ENCODE measurements around the gene TLCD3A.
A peak's percentile ranks its signal among the peaks of the same experiment; 100 is the strongest.
"Not testable (repeated sequence)": the region's sequence is repeated elsewhere in the genome, so short reads cannot be mapped to it uniquely, and the experiment has no call there.

TLCD3A gene

DNA sequence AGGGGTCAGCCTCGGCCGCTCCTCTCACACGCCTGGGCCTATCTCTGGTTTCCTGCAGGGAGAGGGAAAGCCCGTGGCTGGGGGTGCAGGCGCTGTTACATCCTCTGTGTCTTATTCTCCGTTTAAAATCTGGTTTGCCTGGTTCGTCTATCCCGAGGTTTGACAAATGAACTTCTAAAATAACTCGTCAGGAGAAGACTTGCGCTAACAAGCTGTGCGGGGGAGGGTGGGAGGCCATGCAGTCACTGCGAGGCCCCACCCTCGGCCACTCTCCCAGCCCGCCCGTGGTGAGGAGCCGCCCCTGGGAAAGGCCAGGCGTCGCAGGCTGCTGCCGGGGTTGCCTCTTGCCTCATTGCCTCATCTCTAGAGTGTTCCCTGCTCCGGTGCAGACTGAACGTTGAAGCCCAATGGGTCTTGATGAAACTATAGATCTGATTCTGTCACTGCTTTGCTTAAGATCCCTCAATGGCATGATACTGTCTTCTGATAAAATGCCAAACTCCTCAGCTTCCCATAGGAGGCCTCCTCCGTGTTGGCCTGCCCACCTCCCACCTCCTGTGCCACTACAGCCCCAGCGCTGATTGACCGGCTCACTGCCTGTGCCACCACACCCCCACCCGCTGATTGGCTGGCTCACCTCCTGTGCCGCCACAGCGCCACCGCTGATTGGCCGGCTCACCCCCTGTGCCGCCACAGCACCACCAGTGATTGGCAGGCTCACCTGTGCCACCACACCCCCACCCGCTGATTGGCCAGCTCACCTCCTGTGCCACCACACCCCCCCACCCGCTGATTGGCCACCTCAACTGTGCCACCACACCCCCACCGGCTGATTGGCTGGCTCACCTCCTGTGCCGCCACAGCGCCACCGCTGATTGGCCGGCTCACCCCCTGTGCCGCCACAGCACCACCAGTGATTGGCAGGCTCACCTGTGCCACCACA, 57.8 kb downstream of the TLCD3A start:
- peak; percentile 23 for DNase-seq

GRCh38 chr17:790874-791247, 58.5 kb downstream of the TLCD3A start:
- not testable (repeated sequence) for DNase-seq

DNA sequence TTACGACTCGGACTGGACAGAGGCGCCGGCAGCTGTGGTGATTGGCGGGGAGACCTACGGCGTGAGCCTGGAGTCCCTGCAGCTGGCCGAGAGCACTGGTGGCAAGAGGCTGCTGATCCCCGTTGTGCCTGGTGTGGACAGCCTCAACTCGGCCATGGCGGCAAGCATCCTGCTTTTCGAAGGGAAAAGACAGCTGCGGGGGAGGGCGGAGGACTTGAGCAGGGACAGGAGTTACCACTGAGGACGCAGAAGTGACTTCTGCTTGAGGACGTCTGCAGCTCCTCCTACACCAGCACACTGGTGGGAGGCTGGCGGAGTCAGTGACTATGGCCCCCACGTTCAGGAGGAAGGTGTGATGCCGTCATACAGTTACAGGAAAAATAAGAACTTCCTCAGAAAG, 59.4 kb downstream of the TLCD3A start:
- DNase-seq: no peak

GRCh38 chr17:792277-792676, 59.9 kb downstream of the TLCD3A start:
- no peak for DNase-seq
